Upper lobe of left lung (tissue), 6 donors: ENCODE results near the gene ART1. TPM values are rescaled to one million over a fixed set of nuclear protein-coding genes. Genes with fewer than 3 reads are reported as not detected.

Experiments used
- ATAC-seq, 2 donors: fragments of 200-7000 bp; cut with Tn5 transposase; one replicate each; pipeline ENCODE4 v1.9.1; 2022; ENCODE audit warnings: mild to moderate bottlenecking in 2 of 2, moderate library complexity in 2 of 2; ENCODE audit not compliant: low FRiP score in 2 of 2
- DNase-seq, 2 donors: peaks; one replicate each; pipeline ENCODE4 v3.0.0-alpha.2; 2019 to 2020
- H3K27ac ChIP-seq, 4 donors: fragments of 200-600 bp; sonication (generic); one replicate each; pipeline ENCODE4 v1.5.1; 2016 to 2019
- H3K27me3 ChIP-seq, 4 donors: fragments of 200-600 bp; sonication (generic); one replicate each; pipeline ENCODE4 v1.5.1; 2017 to 2019
- H3K36me3 ChIP-seq, 4 donors: fragments of 200-600 bp; sonication (generic); one replicate each; pipeline ENCODE4 v1.5.1; 2016 to 2019
- H3K4me1 ChIP-seq, 4 donors: fragments of 200-600 bp; sonication (generic); one replicate each; pipeline ENCODE4 v1.5.1; 2018 to 2019
- H3K4me3 ChIP-seq, 4 donors: fragments of 200-600 bp; sonication (generic); one replicate each; pipeline ENCODE4 v1.5.1; 2017 to 2019; ENCODE audit warnings: mild to moderate bottlenecking in 2 of 4, moderate library complexity in 1 of 4
- H3K9me3 ChIP-seq, 4 donors: fragments of 200-600 bp; sonication (generic); one replicate each; pipeline ENCODE4 v1.5.1; 2018 to 2019
- EP300 ChIP-seq, 4 donors: sonication (generic); formaldehyde crosslinking; IDR thresholded peaks; one replicate each; pipeline ENCODE4 v1.5.1; 2017; ENCODE audit warnings: antibody characterized with exemption in 4 of 4, control low read depth in 2 of 4
- POLR2A ChIP-seq, 4 donors: fragments of 450-650 bp; IDR thresholded peaks; one replicate each; pipeline ENCODE4 v1.5.1; 2016 to 2017; ENCODE audit warnings: antibody characterized with exemption in 4 of 4, mild to moderate bottlenecking in 2 of 4
- POLR2AphosphoS5 ChIP-seq, 2 donors: sonication (generic); formaldehyde crosslinking; IDR thresholded peaks; one replicate each; pipeline ENCODE4 v1.5.1; 2017; ENCODE audit warnings: antibody characterized with exemption in 2 of 2
- WGBS, 2 donors: methylation state at CpG; one replicate each; pipeline ENCODE4 v1.1.5; 2017 to 2018; 5-methylcytosine and 5-hydroxymethylcytosine counted together
- total RNA-seq, 6 donors: library from RNA; depleted of rRNA in 4 of 6; stranded (reverse); fragments of >200 nt in 4 of 6; gene quantifications; one replicate each; pipeline versions ENCODE4 v1.1.0 to v1.2.1, GENCODE V29; 2016 to 2021
- TF ChIP-seq, protein P1 (sequence below), 6 experiments: fragments of 450-650 bp in 4 of 6; fragments of 200-600 bp in 2 of 6; sonication (generic) in 2 of 6; IDR thresholded peaks; one replicate each; pipeline ENCODE4 v1.5.1; 2016 to 2019; ENCODE audit warnings: antibody characterized with exemption in 6 of 6
- donor health status: DM: no; HTN: no; CAD: no; lungs with moderate emphysema.
- donor health status: DM: no; HTN: yes; CAD: no; lungs with severe emphysema.

Gene ART1
- total RNA-seq, 6 donors from 2014 or later: 0.61 to 1.9 (median 1.2) TPM; not detected in 2

DNA sequence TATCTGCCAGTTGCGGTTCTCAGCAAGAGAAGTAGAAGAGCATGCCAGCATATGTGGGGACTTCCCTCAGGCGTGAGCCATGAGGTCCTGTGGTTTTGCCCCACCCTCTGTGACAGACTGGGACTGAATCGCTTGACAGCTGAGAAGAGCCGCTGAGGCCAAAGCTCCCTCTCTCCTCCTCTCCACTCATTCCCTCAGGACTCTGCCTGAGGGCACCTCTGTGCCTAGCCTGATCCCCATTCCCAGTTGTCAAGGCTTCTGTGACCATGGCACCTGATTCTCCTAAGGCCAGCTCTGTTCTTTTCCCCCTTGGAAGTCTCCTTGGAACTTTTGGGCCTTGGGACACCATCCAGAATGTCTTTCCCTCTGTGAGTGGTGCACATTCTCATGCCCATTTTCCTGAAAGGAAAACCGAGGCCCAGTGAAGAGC lies 30.2 kb upstream of the ART1 start:
- peak overlapping the region in 1 of 4 donors; percentile 15 for H3K4me3 ChIP-seq
- WGBS, 2 donors: 41 to 57% methylated on average over 5 of the region's 5 CpGs
- ATAC-seq (peak; percentile 41 to 80), DNase-seq (peak in 1 of 2 donors; percentile 89)
- H3K36me3 ChIP-seq: no peaks in the 10 kb centered on the region
- peaks cover 5 to 15% (median 11%) of the 10 kb centered on the region in 4 donors for H3K4me1 ChIP-seq
- H3K9me3 ChIP-seq: no peaks in the 10 kb centered on the region
- H3K27me3 ChIP-seq: no peaks in the 10 kb centered on the region
- TF ChIP-seq EP300 (IDR thresholded peaks at IDR 0.05): no peak
- TF ChIP-seq, protein P1, sequence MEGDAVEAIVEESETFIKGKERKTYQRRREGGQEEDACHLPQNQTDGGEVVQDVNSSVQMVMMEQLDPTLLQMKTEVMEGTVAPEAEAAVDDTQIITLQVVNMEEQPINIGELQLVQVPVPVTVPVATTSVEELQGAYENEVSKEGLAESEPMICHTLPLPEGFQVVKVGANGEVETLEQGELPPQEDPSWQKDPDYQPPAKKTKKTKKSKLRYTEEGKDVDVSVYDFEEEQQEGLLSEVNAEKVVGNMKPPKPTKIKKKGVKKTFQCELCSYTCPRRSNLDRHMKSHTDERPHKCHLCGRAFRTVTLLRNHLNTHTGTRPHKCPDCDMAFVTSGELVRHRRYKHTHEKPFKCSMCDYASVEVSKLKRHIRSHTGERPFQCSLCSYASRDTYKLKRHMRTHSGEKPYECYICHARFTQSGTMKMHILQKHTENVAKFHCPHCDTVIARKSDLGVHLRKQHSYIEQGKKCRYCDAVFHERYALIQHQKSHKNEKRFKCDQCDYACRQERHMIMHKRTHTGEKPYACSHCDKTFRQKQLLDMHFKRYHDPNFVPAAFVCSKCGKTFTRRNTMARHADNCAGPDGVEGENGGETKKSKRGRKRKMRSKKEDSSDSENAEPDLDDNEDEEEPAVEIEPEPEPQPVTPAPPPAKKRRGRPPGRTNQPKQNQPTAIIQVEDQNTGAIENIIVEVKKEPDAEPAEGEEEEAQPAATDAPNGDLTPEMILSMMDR (IDR thresholded peaks at IDR 0.05): no peak
- peak in 1 of 2 donors; percentile 41 for TF ChIP-seq POLR2AphosphoS5 (IDR thresholded peaks at IDR 0.05)
- peak overlapping the region in 2 of 4 donors; percentile 66 to 70 for H3K27ac ChIP-seq

DNA sequence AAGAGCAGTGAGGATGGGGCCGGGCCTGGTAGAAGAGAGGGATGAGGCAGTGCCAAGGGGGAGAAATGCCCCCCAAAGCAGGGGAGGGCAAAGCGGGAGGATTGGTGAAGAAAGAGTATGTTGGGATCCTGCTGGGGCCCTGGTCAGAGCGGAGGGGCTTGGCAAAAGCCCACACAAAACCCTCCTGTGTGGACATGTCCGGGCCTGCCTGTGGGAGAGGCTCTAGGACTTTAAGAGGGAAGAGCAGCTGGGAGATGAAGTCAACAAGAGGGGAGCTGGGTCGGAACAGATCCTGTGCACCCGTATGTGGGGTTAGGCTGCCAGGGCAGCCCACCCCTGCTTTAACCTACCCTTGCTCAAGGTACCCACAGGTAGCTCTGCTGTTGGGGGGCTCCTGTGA lies 28.9 kb upstream of the ART1 start:
- DNase-seq (no peak), ATAC-seq (no peak)
- no peaks in the 10 kb centered on the region for H3K36me3 ChIP-seq
- no peaks in the 10 kb centered on the region for H3K27me3 ChIP-seq
- 83 to 89% methylated on average over 6 of the region's 6 CpGs for WGBS, 2 donors
- H3K27ac ChIP-seq: no peak overlapping the region
- TF ChIP-seq POLR2AphosphoS5 (IDR thresholded peaks at IDR 0.05) (no peak), EP300 (IDR thresholded peaks at IDR 0.05) (no peak), POLR2A (IDR thresholded peaks at IDR 0.05) (no peak)
- TF ChIP-seq, protein P1 (IDR thresholded peaks at IDR 0.05): no peak
- no peak overlapping the region for H3K4me3 ChIP-seq
- no peaks in the 10 kb centered on the region for H3K9me3 ChIP-seq
- peaks cover 5 to 15% (median 11%) of the 10 kb centered on the region in 4 donors for H3K4me1 ChIP-seq

DNA sequence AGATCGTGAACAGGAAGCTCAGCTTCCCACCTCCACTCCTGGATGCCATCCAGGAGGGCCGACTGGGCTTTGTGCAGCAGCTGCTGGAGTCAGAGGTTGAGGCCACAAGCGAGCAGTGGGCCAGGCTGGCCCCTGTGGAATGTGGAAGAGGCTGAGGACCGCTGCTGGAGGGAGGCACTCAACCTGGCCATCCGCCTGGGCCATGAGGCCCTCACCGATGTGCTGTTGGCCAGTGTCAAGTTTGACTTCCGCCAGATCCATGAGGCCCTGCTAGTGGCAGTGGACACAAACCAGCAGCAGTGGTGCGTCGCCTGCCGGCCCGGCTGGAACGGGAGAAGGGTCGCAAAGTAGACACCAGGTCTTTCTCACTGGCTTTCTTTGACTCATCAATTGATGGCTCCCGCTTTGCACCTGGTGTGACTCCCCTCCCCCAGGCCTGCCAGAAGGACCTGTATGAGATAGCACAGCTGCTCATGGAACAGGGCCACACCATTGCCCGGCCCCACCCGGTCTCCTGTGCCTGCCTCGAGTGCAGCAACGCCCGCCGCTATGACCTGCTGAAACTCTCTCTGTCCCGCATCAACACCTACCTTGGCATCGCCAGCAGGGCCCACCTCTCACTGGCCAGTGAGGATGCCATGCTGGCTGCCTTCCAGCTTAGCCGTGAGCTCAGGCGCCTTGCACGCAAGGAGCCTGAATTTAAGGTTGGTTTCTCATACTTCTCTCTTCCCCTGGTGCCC lies 28.0 kb upstream of the ART1 start:
- Histone ChIP-seq H3K27me3 (no peaks in the 10 kb centered on the region), H3K27ac (no peak overlapping the region), H3K4me3 (no peak overlapping the region), H3K4me1 (peaks cover 5 to 15% (median 11%) of the 10 kb centered on the region in 4 donors), H3K9me3 (no peaks in the 10 kb centered on the region), H3K36me3 (no peaks in the 10 kb centered on the region)
- DNase-seq: peak in 1 of 2 donors; percentile 79
- 80 to 81% methylated on average over 14 to 25 of the region's 25 CpGs for WGBS, 2 donors
- ATAC-seq: no peak
- TF ChIP-seq, protein P1 (IDR thresholded peaks at IDR 0.05): no peak

DNA sequence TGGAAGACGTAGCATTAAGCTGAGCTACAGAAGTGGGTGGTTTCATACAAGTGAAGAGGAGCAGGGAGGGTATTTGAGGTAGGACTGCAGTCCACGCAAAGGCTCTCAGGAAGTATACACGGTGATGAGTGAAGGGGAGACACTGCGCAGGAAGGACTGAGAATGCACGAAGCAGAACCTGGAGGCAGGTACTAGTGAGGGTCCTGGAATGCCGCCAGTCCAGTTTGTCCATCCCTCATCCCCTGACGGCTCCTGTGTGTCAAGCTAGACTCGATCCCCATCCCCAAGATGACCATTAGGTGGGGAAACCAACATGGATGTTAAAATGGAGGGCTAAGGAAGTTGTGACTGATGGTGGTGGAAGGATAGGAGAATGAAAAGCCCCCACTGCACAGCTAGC lies 26.9 kb upstream of the ART1 start:
- DNase-seq (peak in 1 of 2 donors; percentile 7), ATAC-seq (no peak)
- TF ChIP-seq POLR2A (IDR thresholded peaks at IDR 0.05): no peak
- TF ChIP-seq, protein P1 (IDR thresholded peaks at IDR 0.05): no peak
- no peak for TF ChIP-seq POLR2AphosphoS5 (IDR thresholded peaks at IDR 0.05)
- TF ChIP-seq EP300 (IDR thresholded peaks at IDR 0.05): no peak
- H3K4me3 ChIP-seq: no peak overlapping the region
- 82 to 83% methylated on average over 8 of the region's 8 CpGs for WGBS, 2 donors
- H3K27ac ChIP-seq: no peak overlapping the region
- no peaks in the 10 kb centered on the region for H3K36me3 ChIP-seq
- no peaks in the 10 kb centered on the region for H3K9me3 ChIP-seq
- H3K4me1 ChIP-seq: peaks cover 5 to 15% (median 11%) of the 10 kb centered on the region in 4 donors
- no peaks in the 10 kb centered on the region for H3K27me3 ChIP-seq

DNA sequence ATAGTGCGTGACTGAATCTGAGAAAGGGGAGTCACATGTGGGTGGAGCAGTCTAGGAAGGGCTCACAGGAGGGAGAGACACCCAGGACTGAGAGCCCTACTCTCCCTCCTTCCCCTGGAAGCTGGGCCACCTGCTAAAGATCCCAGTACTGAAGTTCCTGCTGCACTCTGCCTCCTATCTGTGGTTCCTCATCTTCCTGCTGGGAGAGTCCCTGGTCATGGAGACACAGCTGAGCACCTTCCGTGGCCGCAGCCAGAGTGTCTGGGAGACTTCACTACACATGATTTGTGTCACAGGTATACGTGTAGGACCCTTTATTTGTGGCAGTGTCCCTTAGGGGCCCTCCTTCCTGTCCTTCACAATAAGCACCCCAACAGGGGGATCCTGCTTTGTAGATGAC lies 22.4 kb upstream of the ART1 start:
- H3K9me3 ChIP-seq: no peaks in the 10 kb centered on the region
- TF ChIP-seq POLR2AphosphoS5 (IDR thresholded peaks at IDR 0.05): no peak
- no peak for TF ChIP-seq EP300 (IDR thresholded peaks at IDR 0.05)
- TF ChIP-seq, protein P1 (IDR thresholded peaks at IDR 0.05): no peak
- no peak for TF ChIP-seq POLR2A (IDR thresholded peaks at IDR 0.05)
- H3K27me3 ChIP-seq: no peaks in the 10 kb centered on the region
- no peak overlapping the region for H3K4me3 ChIP-seq
- H3K36me3 ChIP-seq: no peaks in the 10 kb centered on the region
- H3K27ac ChIP-seq: no peak overlapping the region
- ATAC-seq: no peak
- whole genome bisulfite sequencing, 2 donors: 71 to 95% methylated on average over 1 to 4 of the region's 4 CpGs
- DNase-seq: no peak
- H3K4me1 ChIP-seq: no peaks in the 10 kb centered on the region
